GM21367 (cell line): ENCODE data around the gene GATAD2A.
"Not testable (repeated sequence)": the region's sequence is repeated elsewhere in the genome, so short reads cannot be mapped to it uniquely, and the experiment has no call there.

ENCODE experiments used
- ATAC-seq: cut with Tn5 transposase; IDR thresholded peaks from one replicate; pipeline ENCODE4 v1.9.1; 2021; ENCODE audit not compliant: unreplicated experiment

The GATAD2A gene

GRCh38 chr19:19404879-19405860, at the start of gene GATAD2A:
GATAD2A (plus strand) TSS chr19:19405675; CDS start chr19:19465346, 59,671 bp downstream.
- peak; percentile 57 for ATAC-seq

GRCh38 chr19:19356500-19356899, 49.0 kb upstream of the GATAD2A start:
- no peak for ATAC-seq

GRCh38 chr19:19356901-19357566, 48.4 kb upstream of the GATAD2A start:
- ATAC-seq: no peak

GRCh38 chr19:19361075-19361594, 44.3 kb upstream of the GATAD2A start:
- ATAC-seq: peak; percentile 45

- no peak for ATAC-seq
Measured at GRCh38 chr19:19362075-19362474, 43.4 kb upstream of the GATAD2A start.

- peak; percentile 47 for ATAC-seq
Measured at GRCh38 chr19:19366434-19367396, 38.8 kb upstream of the GATAD2A start.

GRCh38 chr19:19368087-19368486, 37.4 kb upstream of the GATAD2A start:
- ATAC-seq: no peak

- ATAC-seq: no peak
Measured at GRCh38 chr19:19371059-19371458, 34.4 kb upstream of the GATAD2A start.

- peak; percentile 64 for ATAC-seq
Measured at GRCh38 chr19:19372656-19373416, 32.6 kb upstream of the GATAD2A start.

- no peak for ATAC-seq
Measured at GRCh38 chr19:19379527-19379926, 25.9 kb upstream of the GATAD2A start.

GRCh38 chr19:19380316-19380715, 25.2 kb upstream of the GATAD2A start:
- ATAC-seq: not testable (repeated sequence)

- no peak for ATAC-seq
Measured at GRCh38 chr19:19381007-19381926, 24.2 kb upstream of the GATAD2A start.

GRCh38 chr19:19382118-19382517, 23.4 kb upstream of the GATAD2A start:
- no peak for ATAC-seq

GRCh38 chr19:19384486-19384885, 21.0 kb upstream of the GATAD2A start:
- ATAC-seq: no peak

GRCh38 chr19:19385131-19385895, 20.2 kb upstream of the GATAD2A start:
- ATAC-seq: peak; percentile 83

- ATAC-seq: no peak
Measured at GRCh38 chr19:19385896-19386869, 19.3 kb upstream of the GATAD2A start.

- no peak for ATAC-seq
Measured at GRCh38 chr19:19387108-19387507, 18.4 kb upstream of the GATAD2A start.
